Activated naive CD4-positive, alpha-beta T cell treated with anti-CD3 and anti-CD28 coated beads, Interleukin-2, amount 50 U/mL, for 24 hours (primary cell): Measurements from ENCODE around the gene CD59.
"Not testable (repeated sequence)": the region's sequence is repeated elsewhere in the genome, so short reads cannot be mapped to it uniquely, and the experiment has no call there.

ENCODE experiments used
- H3K27ac Mint-ChIP-seq: one replicate; pipeline ENCODE4 v1.8.0; 2021; ENCODE audit warnings: mild to moderate bottlenecking, mixed read lengths
- H3K27me3 Mint-ChIP-seq: one replicate; pipeline ENCODE4 v1.8.0; 2021; ENCODE audit warnings: mixed read lengths
- H3K36me3 Mint-ChIP-seq: one replicate; pipeline ENCODE4 v1.8.0; 2021; ENCODE audit warnings: mixed read lengths
- H3K4me1 Mint-ChIP-seq: one replicate; pipeline ENCODE4 v1.8.0; 2021; ENCODE audit warnings: mixed read lengths
- H3K4me3 Mint-ChIP-seq: one replicate; pipeline ENCODE4 v1.8.0; 2021; ENCODE audit warnings: mild to moderate bottlenecking, mixed read lengths
- H3K9me3 Mint-ChIP-seq: one replicate; pipeline ENCODE4 v1.8.0; 2021; ENCODE audit warnings: mixed read lengths

The CD59 gene

DNA sequence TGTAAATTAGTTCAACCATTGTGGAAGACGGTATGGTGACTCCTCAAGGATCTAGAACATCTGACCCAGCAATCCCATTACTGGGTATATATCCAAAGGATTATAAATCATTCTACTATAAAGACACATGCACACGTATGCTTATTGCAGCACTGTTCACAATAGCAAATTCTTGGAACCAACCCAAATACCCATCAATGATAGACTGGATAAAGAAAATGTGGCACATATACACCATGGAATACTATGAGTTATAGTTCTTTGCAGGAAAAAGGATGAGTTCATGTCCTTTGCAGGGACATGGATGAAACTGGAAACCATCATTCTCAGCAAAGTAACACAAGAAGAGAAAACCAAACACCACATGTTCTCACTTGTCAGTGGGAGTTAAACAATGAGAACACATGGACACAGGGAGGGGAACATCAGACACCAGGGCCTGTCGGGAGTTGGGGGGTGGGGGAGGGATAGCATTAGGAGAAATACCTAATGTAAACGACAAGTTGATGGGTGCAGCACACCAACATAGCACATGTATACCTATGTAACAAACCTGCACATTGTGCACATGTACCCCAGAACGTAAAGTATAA, 7.1 kb downstream of the CD59 start:
- not testable (repeated sequence) for H3K9me3 Mint-ChIP-seq, H3K4me3 Mint-ChIP-seq, H3K27me3 Mint-ChIP-seq, H3K27ac Mint-ChIP-seq
- Mint-ChIP-seq H3K36me3 (peaks cover 14% of the 10 kb centered on the region), H3K4me1 (peaks cover 68% of the 10 kb centered on the region)

DNA sequence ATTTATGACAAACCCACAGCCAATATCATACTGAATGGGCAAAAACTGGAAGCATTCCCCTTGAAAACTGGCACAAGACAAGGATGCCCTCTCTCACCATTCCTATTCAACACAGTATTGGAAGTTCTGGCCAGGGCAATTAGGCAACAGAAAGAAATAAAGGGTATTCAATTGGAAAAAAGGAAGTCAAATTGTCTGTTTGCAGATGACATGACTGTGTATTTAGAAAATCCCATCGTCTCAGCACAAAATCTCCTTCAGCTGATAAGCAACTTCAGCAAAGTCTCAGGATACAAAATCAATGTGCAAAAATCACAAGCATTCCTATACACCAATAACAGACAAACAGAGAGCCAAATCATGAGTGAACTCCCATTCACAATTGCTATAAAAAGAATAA, 8.7 kb downstream of the CD59 start:
- H3K9me3 Mint-ChIP-seq, H3K36me3 Mint-ChIP-seq, H3K27ac Mint-ChIP-seq, H3K4me3 Mint-ChIP-seq, H3K27me3 Mint-ChIP-seq: not testable (repeated sequence)
- H3K4me1 Mint-ChIP-seq = peaks cover 59% of the 10 kb centered on the region

DNA sequence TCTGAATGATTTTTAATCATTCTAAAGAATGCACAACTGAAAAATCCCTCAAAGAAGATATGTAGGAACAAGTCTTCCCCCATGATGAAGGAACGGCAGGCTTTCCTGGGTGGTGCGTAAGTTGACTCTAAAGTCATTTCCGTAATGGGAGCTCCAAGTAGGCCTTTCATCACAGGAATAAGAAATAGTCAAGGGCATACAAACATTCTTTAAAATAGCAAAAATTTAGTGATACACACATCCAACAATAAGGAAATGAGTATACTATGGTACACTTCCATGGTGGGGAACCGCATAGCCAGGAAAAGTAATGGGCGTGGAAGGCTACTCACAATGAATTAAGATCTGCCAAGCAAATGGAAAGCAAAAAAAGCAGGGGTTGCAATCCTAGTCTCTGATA, 10.7 kb downstream of the CD59 start:
- no peaks in the 10 kb centered on the region for H3K27me3 Mint-ChIP-seq
- peaks cover 42% of the 10 kb centered on the region for H3K4me1 Mint-ChIP-seq
- H3K9me3 Mint-ChIP-seq = no peaks in the 10 kb centered on the region
- H3K4me3 Mint-ChIP-seq = no peak overlapping the region
- H3K36me3 Mint-ChIP-seq = peaks cover 6% of the 10 kb centered on the region
- H3K27ac Mint-ChIP-seq = no peak overlapping the region

DNA sequence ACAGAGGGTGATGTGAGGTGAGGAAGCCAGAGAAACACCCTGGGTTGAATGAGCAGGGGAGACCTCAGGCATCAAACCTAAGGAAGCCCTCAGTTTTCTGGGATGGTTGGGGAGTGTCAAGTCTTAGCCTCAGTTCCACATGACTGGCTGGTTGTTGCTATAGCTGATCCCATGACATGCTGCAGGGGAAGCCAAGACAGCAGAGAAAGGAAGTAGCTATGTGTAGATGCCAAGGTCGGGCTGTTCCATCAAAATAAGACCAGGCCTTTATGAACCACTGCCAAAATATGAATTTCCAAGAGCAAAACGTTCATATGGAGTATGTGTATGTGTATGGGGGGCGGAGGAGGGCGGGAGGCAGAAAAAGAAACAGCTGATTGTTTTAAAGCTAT, 11.6 kb downstream of the CD59 start:
- Mint-ChIP-seq H3K27me3 (no peaks in the 10 kb centered on the region), H3K4me1 (peaks cover 39% of the 10 kb centered on the region), H3K27ac (no peak overlapping the region), H3K4me3 (no peak overlapping the region), H3K36me3 (peaks cover 11% of the 10 kb centered on the region), H3K9me3 (no peaks in the 10 kb centered on the region)

DNA sequence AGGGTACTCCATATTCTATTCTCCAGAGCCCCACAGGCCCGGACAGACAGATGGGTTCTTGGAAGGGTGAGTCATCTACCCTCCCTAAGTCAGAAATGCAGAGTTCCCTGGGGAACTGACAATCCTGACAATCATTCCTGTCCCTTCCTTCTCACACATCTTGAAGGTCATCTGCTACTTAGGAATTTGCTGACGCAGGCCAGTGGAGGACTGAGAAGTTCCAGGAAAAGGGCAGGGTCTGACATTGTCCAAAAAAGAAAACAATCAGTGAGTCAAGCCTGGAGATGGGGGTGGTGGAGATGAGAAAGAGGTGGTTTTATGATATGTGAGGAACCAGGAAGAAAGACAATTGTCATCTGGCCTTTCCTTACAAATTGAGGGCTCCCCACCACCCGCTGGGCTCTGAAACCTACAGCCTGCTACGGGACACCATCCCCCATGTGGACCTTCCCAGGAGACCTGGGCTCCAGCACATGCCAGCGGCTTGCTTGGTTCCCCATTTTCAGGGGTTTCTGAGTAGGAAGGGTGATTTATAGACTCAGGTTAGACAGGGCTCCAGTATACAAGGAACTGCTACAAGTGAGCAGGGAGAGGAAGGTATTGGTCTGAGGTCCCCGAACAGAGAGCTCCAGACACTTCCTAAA, 12.9 kb downstream of the CD59 start:
- no peaks in the 10 kb centered on the region for H3K9me3 Mint-ChIP-seq
- no peak overlapping the region for H3K4me3 Mint-ChIP-seq
- H3K27me3 Mint-ChIP-seq = no peaks in the 10 kb centered on the region
- no peak overlapping the region for H3K27ac Mint-ChIP-seq
- peaks cover 35% of the 10 kb centered on the region for H3K4me1 Mint-ChIP-seq
- H3K36me3 Mint-ChIP-seq = peaks cover 10% of the 10 kb centered on the region

DNA sequence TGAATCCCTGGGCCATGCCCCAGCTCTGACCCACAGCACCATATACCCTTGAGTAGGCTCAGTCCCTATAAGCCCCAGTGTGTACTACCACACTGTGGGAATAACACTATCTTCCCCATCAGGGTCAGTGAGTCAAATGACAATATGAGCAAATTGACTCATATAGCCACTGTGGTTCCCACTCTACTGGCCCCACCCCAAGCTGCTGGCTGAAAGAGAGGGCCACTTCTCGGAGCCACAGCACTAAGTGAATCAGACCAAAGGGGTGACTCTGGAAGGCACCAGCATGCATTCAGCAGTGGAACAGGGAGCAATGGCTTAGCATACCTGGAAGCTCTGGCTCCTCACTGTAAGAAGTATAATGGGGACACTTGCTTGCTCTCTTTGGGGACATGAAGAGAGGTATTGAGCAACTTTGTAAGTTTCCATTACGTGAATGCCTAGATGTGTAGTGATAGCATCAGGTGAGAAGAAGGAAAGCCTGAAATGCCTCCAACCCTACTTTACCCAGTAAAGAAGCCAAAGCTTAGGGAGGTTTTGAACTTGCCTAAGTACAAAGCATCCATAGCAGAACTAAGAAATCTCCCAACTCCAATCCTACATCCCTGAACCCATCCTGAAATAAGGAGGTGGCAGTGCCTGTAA, 13.5 kb downstream of the CD59 start:
- peaks cover 10% of the 10 kb centered on the region for H3K36me3 Mint-ChIP-seq
- peaks cover 32% of the 10 kb centered on the region for H3K4me1 Mint-ChIP-seq

DNA sequence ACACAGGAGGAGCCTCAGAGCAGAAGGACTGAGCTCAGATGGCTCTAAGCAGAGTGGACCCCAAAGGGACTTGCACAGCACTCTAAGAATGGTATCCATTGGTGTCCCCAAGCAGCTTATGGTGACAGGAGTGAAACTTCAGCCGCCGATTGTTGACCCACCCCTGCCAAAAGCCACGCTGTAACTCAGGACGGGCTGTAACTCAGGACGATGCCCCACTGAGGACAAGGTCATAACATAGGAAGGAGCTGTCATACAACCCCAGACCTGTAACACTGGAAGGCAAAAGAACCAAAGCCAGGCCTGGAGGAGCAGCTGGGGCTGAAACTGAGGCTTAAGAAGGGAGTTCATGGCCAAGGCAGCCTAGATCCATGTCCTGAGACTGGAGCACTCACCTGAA, 14.2 kb downstream of the CD59 start:
- Mint-ChIP-seq H3K4me3 (no peak overlapping the region), H3K27ac (no peak overlapping the region), H3K4me1 (peaks cover 29% of the 10 kb centered on the region), H3K27me3 (no peaks in the 10 kb centered on the region), H3K36me3 (peaks cover 10% of the 10 kb centered on the region), H3K9me3 (no peaks in the 10 kb centered on the region)

More for the DNA sequence above, 13.5 kb downstream of the CD59 start:
- Mint-ChIP-seq H3K27me3 (no peaks in the 10 kb centered on the region), H3K9me3 (no peaks in the 10 kb centered on the region), H3K27ac (no peak overlapping the region), H3K4me3 (no peak overlapping the region)

DNA sequence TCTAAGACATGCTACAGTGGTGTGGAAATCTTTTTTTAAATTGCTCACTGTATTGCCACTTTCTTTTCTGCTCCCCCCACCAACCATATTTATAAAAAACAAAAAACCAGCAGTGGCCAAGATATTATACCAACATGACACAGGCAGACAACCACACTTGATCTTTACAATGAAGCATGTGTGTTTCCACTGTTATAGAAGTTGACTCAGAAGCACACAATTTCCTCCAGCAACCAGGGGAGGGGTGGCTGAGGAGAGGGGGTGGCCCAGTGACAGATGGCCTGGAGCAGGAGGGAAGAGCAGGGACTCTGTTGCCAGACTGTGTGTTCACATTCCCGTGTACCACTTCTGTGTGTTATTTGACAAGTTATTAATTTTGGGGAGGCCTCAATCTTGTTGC, 14.8 kb downstream of the CD59 start:
- Mint-ChIP-seq H3K36me3 (peaks cover 10% of the 10 kb centered on the region), H3K27ac (no peak overlapping the region), H3K4me1 (peaks cover 26% of the 10 kb centered on the region), H3K4me3 (no peak overlapping the region), H3K9me3 (no peaks in the 10 kb centered on the region), H3K27me3 (no peaks in the 10 kb centered on the region)

DNA sequence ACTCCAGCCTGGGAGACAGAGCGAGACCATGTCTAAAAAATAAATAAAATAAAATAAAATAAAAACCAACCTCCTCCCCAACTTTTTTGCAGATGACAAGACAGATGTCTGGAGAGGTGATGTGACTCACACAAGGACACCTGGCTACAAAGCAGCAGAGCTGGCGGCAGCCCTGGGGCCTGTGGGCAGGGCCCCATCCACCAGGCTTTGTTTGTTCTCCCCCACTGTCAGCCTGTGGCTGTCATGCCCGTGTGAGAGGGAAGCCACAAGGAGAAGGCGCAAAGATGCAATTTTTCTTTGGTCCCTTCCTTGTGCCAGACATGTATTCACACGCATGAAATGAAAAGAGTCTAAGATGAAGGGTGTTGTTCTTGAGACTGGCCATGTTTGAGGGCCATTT, 16.6 kb downstream of the CD59 start:
- no peaks in the 10 kb centered on the region for H3K9me3 Mint-ChIP-seq
- peaks cover 10% of the 10 kb centered on the region for H3K36me3 Mint-ChIP-seq
- H3K27me3 Mint-ChIP-seq = no peaks in the 10 kb centered on the region
- H3K4me3 Mint-ChIP-seq = no peak overlapping the region
- peaks cover 9% of the 10 kb centered on the region for H3K4me1 Mint-ChIP-seq
- no peak overlapping the region for H3K27ac Mint-ChIP-seq

DNA sequence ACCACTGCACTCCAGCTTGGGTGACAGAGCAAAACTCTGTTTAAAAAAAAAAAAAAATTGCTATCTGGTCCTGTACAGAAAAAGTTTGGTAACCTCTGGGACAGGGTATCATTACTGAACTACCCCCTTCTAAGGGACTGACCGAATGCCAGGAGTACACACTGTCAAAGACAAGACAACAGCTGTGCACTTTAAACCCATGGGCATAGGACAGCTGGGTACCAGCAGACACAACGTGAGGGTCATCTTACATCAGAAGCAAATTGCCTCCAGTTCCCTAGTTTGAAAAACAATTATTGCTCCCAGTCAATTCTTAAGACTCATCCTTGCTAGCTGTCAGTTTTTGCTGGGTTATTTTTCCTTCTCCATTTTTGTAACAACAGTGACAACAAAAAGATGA, 17.8 kb downstream of the CD59 start:
- no peak overlapping the region for H3K4me3 Mint-ChIP-seq
- H3K9me3 Mint-ChIP-seq = no peaks in the 10 kb centered on the region
- peaks cover 10% of the 10 kb centered on the region for H3K36me3 Mint-ChIP-seq
- no peaks in the 10 kb centered on the region for H3K4me1 Mint-ChIP-seq
- H3K27me3 Mint-ChIP-seq = no peaks in the 10 kb centered on the region
- no peak overlapping the region for H3K27ac Mint-ChIP-seq

DNA sequence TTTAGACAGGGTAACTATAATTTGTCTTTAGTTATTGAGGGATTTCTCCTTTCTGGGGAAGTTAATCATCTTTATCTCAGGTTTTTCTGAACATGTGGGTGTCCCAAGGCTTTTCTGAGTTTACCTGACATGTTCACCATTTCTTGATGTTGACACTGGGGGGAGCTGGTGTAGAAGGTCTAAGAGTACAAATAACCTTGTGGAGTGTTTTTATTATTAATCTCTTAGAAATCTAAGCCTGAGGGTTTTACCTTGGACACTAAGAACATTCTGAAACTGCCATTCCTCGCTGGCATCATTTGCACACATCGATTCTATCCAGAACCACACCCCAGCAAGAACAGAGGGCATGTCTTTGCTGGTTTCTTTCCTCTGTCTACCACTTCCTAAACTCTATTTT, 20.0 kb downstream of the CD59 start:
- Mint-ChIP-seq H3K4me3 (no peak overlapping the region), H3K4me1 (no peaks in the 10 kb centered on the region), H3K9me3 (no peaks in the 10 kb centered on the region), H3K27ac (no peak overlapping the region), H3K36me3 (peaks cover 7% of the 10 kb centered on the region), H3K27me3 (no peaks in the 10 kb centered on the region)

DNA sequence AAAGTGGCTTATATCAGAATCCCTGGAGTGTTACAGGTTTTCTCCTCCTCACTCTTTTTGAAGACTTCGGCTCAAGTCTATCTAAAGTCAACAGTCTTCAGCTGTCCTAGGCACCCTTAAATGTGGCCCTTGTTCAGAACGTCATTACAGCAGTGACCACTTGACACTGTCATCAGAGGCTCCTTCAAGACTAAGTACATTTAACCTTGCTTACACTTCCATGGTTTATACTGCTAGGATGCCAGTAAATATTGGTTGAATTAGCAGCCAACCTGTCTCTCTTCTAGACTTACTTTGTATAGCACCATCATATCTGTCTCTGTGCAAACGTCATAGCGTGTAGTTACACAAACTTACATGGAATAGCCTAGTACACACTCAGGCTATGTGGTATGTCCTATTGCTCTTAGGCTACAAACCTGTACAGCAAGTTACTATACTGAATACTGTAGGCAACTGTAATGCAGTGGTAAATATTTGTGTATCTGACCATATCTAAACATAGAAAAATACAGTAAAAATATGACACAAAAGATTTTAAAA, 22.3 kb downstream of the CD59 start:
- no peaks in the 10 kb centered on the region for H3K9me3 Mint-ChIP-seq
- no peak overlapping the region for H3K27ac Mint-ChIP-seq
- H3K36me3 Mint-ChIP-seq = peaks cover 2% of the 10 kb centered on the region
- no peaks in the 10 kb centered on the region for H3K27me3 Mint-ChIP-seq
- no peaks in the 10 kb centered on the region for H3K4me1 Mint-ChIP-seq
- no peak overlapping the region for H3K4me3 Mint-ChIP-seq

DNA sequence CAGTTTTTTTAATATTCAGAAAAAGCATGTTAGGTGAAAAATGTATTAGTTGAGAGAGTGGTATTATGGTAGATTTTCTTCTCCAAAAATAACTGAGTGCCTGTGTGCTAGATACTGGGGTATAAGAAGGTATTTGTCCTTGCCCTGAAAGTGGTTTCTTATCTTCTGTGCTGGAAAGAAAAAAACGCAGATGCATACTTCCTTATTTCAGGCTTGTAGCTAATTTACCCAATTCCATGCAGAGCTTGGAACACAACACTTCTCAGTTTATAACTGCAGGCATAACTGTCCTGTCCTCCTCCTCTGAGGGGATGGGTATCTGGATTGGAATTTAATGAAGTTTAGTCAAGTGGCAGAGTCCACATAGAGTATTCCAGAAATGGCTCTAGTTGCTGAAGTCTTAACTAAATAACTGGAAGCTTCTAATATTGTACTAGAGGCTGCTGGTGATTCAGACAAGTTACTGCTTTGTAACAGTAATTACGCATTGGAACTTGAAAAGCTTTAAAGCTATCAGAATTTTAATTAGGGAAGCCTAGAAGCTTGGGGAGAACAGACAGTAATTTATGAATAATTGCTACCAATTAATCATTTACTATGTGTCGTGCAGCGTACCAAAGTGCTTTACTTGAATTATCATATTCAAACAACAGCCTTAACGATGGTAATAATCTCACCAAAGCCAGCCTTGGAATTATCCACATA, 22.9 kb downstream of the CD59 start:
- H3K4me1 Mint-ChIP-seq = no peaks in the 10 kb centered on the region
- H3K9me3 Mint-ChIP-seq = no peaks in the 10 kb centered on the region
- H3K4me3 Mint-ChIP-seq = no peak overlapping the region
- H3K27me3 Mint-ChIP-seq = no peaks in the 10 kb centered on the region
- H3K27ac Mint-ChIP-seq = no peak overlapping the region
- H3K36me3 Mint-ChIP-seq = peaks cover 6% of the 10 kb centered on the region

DNA sequence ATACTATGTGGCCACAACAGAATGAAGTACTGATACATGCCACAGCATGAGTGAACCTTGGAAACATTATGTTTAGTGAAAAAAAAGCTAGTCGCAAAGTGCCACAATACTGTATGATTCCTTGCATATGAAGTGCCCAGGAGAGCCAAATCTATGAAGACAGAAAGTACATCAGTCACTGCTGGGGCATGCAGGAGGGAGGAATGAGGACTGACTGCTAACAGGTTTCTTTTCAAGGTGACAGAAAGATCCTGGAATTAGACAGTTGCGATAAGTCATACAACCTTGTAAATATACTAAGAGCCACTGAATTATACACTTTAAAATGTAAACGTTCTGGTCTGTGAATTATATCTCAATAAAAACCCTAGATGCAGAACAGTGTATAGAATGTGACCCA, 23.8 kb downstream of the CD59 start:
- H3K36me3 Mint-ChIP-seq = peaks cover 6% of the 10 kb centered on the region
- H3K4me3 Mint-ChIP-seq = no peak overlapping the region
- no peaks in the 10 kb centered on the region for H3K4me1 Mint-ChIP-seq
- H3K9me3 Mint-ChIP-seq = no peaks in the 10 kb centered on the region
- no peaks in the 10 kb centered on the region for H3K27me3 Mint-ChIP-seq
- H3K27ac Mint-ChIP-seq = no peak overlapping the region

DNA sequence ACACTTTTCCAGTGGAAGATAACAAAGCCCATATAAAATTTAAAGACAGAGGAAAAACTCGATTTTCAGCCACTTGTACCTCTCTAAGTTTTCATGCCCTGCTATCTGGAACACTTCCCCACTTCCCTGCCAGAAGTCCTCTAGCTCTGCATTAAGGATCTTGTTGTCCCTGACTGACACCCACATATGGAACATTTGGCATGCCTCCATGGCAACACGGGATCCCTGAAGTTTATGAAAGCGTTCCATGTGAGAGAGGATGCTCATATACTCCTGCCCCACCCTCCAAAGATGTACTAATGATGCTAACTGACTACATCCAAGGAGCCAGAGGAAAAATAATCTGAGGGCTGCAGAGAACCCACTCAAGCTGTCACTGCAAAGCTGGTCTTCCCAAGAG, 26.8 kb downstream of the CD59 start:
- Mint-ChIP-seq H3K4me1 (peaks cover 10% of the 10 kb centered on the region), H3K9me3 (no peaks in the 10 kb centered on the region), H3K36me3 (peaks cover 6% of the 10 kb centered on the region), H3K27ac (no peak overlapping the region), H3K4me3 (no peak overlapping the region), H3K27me3 (no peaks in the 10 kb centered on the region)

DNA sequence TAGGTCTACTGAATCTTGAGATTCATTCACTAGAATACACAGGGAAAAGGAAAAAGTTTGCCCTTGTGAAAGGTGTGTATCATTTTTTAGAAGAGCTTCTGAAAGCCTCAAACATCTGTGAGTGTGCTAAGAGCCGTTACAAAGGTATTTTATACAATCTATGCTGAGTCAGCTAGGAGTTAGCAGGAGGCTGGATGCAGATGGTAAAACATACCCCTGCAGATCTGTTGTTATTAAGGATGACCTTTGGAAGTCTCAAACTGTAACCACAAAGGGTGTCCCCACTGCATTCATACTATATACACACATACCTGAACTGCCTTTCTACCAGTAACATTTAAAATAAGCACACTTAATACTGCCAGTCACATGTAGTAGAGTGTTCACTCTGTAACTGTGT, 27.2 kb downstream of the CD59 start:
- no peaks in the 10 kb centered on the region for H3K9me3 Mint-ChIP-seq
- no peaks in the 10 kb centered on the region for H3K27me3 Mint-ChIP-seq
- peaks cover 6% of the 10 kb centered on the region for H3K36me3 Mint-ChIP-seq
- no peak overlapping the region for H3K4me3 Mint-ChIP-seq
- H3K4me1 Mint-ChIP-seq = peaks cover 10% of the 10 kb centered on the region
- H3K27ac Mint-ChIP-seq = no peak overlapping the region
